Endothelial cell of umbilical vein (primary cell): ENCODE data around the gene NPM3. TPM values are rescaled to one million over a fixed set of nuclear protein-coding genes. Genes with fewer than 3 reads are reported as not detected.

Source experiments
- BruUV-seq: library from RNA; stranded (reverse); fragments of 400-500 nt; replicated peaks from 2 replicates; lab custom pipeline; 2021; lab: Mats Ljungman, UMichigan
- CTCF ChIA-PET: fragments of 300-600, 350-600 bp; sonication (Branson Sonifier 250); formaldehyde crosslinking; loops from one replicate; lab custom pipeline; 2021; ENCODE audit warnings: antibody characterized with exemption, inconsistent platforms; lab: Charles Lee
- POLR2A ChIA-PET: fragments of 300-600, 350-600 bp; sonication (Branson Sonifier 250); formaldehyde crosslinking; loops from one replicate; lab custom pipeline; 2021; ENCODE audit warnings: antibody characterized with exemption, inconsistent platforms; lab: Charles Lee
- DNase-seq: peaks from one replicate; pipeline ENCODE4 v3.0.0-alpha.2; 2011; ENCODE audit warnings: low read depth, low spot score
- FAIRE-seq: peaks from 2 replicates; lab custom pipeline; 2011; peaks lifted over from hg19 to GRCh38; lab: Jason Lieb, UNC
- H2AFZ ChIP-seq: 2 replicates; pipeline ENCODE4 v1.6.0; 2012; ENCODE audit warnings: low read depth, low read length, control low read depth, inconsistent platforms
- H3K27ac ChIP-seq: 2 replicates; pipeline ENCODE4 v1.5.1; 2011; ENCODE audit warnings: low read depth, mild to moderate bottlenecking, control low read depth, low read length, moderate library complexity; ENCODE audit not compliant: insufficient read depth
- H3K27me3 ChIP-seq, 2 experiments: 2 replicates each; pipeline versions ENCODE4 v1.6.0 to v1.6.1; 2011; ENCODE audit warnings: low read length in 2 of 2, mixed read lengths in 1 of 2; ENCODE audit not compliant: control insufficient read depth in 2 of 2, insufficient read depth in 2 of 2
- H3K36me3 ChIP-seq, 2 experiments: 2 replicates in 1 of 2; 3 replicates in 1 of 2; pipeline ENCODE4 v1.5.1; 2011; ENCODE audit warnings: low read length in 2 of 2, mild to moderate bottlenecking in 1 of 2, moderate library complexity in 1 of 2; ENCODE audit not compliant: control insufficient read depth in 2 of 2, insufficient read depth in 2 of 2; ENCODE audit errors: extremely low read depth in 1 of 2
- H3K4me1 ChIP-seq: 3 replicates; pipeline ENCODE4 v1.5.1; 2011; ENCODE audit warnings: mild to moderate bottlenecking, low read length; ENCODE audit not compliant: control insufficient read depth, insufficient read depth; ENCODE audit errors: extremely low read depth
- H3K4me2 ChIP-seq: 2 replicates; pipeline ENCODE4 v1.6.1; 2011; ENCODE audit warnings: low read length, control low read depth, mixed read lengths; ENCODE audit not compliant: insufficient read depth
- H3K4me3 ChIP-seq, 3 experiments: fragments of 200-600 bp in 1 of 3; sonication (generic), shearing (Covaris generic) in 1 of 3; replicated peaks in 1 of 3; 2 replicates each; pipeline ENCODE4 v1.5.1; 2011 to 2016; ENCODE audit warnings: control low read depth in 3 of 3, low read length in 3 of 3, mild to moderate bottlenecking in 2 of 3, inconsistent platforms in 1 of 3, low read depth in 1 of 3, moderate library complexity in 1 of 3; ENCODE audit not compliant: insufficient read depth in 1 of 3
- H3K79me2 ChIP-seq: 2 replicates; pipeline ENCODE4 v1.6.0; 2012; ENCODE audit warnings: low read length, inconsistent platforms; ENCODE audit not compliant: control insufficient read depth, insufficient read depth
- H3K9ac ChIP-seq: replicated peaks from 2 replicates; pipeline ENCODE3; 2011; ENCODE audit warnings: low read length, control low read depth; ENCODE audit not compliant: insufficient read depth; ENCODE audit errors: extremely low read depth
- H3K9me1 ChIP-seq: replicated peaks from 3 replicates; pipeline ENCODE4 v1.6.0; 2011; ENCODE audit warnings: mild to moderate bottlenecking, low read length; ENCODE audit not compliant: control insufficient read depth, insufficient read depth; ENCODE audit errors: extremely low read depth
- H3K9me3 ChIP-seq: replicated peaks from 2 replicates; pipeline ENCODE4 v1.5.1; 2012; ENCODE audit warnings: low read length, inconsistent platforms; ENCODE audit not compliant: control insufficient read depth, insufficient read depth
- H4K20me1 ChIP-seq: replicated peaks from 2 replicates; pipeline ENCODE3; 2011; ENCODE audit warnings: mild to moderate bottlenecking, low read length; ENCODE audit not compliant: control insufficient read depth, insufficient read depth; ENCODE audit errors: extremely low read depth
- GATA2 ChIP-seq: IDR thresholded peaks from 2 replicates; pipeline ENCODE4 v1.7.0; 2011; ENCODE audit warnings: low read depth, mild to moderate bottlenecking, moderate library complexity, mixed read lengths, low read length; ENCODE audit not compliant: insufficient read length, insufficient read depth
- JUN ChIP-seq: IDR thresholded peaks from 2 replicates; pipeline ENCODE4 v1.6.1; 2011; ENCODE audit warnings: borderline replicate concordance, low read depth; ENCODE audit not compliant: insufficient read length, insufficient read depth
- MAX ChIP-seq: IDR thresholded peaks from 2 replicates; pipeline ENCODE4 v1.6.1; 2011; ENCODE audit not compliant: insufficient read depth, insufficient read length
- MYC ChIP-seq: IDR thresholded peaks from one replicate; pipeline ENCODE4 v1.6.1; 2011; ENCODE audit warnings: mild to moderate bottlenecking, low read depth, low read length
- POLR2A ChIP-seq: IDR thresholded peaks from 2 replicates; pipeline ENCODE4 v1.6.1; 2012; ENCODE audit warnings: low read depth, mild to moderate bottlenecking, control low read depth, low read length
- dilution Hi-C: fragments of 300-500 bp; cut with MboI; formaldehyde crosslinking; loops from one replicate; pipeline ENCODE4 v1.15.0; 2019; ENCODE audit warnings: low sequenced_read_pairs; ENCODE audit not compliant: extremely low pct_ligation_motif_present
- intact Hi-C: fragments of 100-400 bp; cut with micrococcal nuclease; formaldehyde crosslinking; loops from one replicate; pipeline ENCODE4 v1.10.0; 2022
- polyA plus RNA-seq, 4 experiments: library from polyadenylated mRNA; depleted of rRNA in 3 of 4; stranded (reverse) in 3 of 4; unstranded in 1 of 4; fragments of >200 nt; gene quantifications; 2 replicates each; pipeline versions ENCODE4 v1.2.1 to v1.2.3, GENCODE V29; 2011 to 2012; ENCODE audit warnings: missing spikeins in 1 of 4
- total RNA-seq: library from RNA; stranded (reverse); gene quantifications from 2 replicates; pipeline ENCODE4 v1.2.3, GENCODE V29; 2021

Gene NPM3
- total and polyA plus RNA-seq, 2 donors (not counting 3 experiments of a cell fraction or from before 2014, with no cell fraction given) = 55.4 to 71.3 TPM

DNA sequence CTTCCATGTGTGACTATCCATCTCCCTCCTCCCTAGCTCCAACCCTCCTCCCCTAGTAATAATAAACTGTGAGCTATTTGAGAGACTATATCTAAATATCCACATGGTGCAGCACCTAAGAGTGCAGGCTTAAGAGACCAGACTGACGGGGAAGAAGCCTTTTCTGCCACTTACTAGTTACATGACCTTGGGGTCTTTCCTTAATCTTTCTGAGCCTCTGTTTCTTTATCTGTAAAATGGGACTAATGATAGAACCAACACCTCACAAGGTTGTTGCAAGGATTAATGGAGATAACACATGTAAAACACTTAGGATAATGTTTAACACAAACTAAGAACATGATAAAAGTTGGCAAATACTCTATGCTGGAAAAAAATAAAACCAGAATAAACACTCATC is 51.1 kb downstream of the NPM3 start:
- POLR2A ChIA-PET = no interaction called here

More for the DNA sequence above, 51.1 kb downstream of the NPM3 start:
- TF ChIP-seq JUN (no peak), MYC (no peak), GATA2 (no peak), MAX (no peak), POLR2A (no peak)
- no peak for DNase-seq
- Histone ChIP-seq H3K9me1 (no peaks in the 10 kb centered on the region), H3K27ac (no peak overlapping the region), H3K27me3 (peaks cover 4 to 13% of the 10 kb centered on the region in 2 experiments), H3K36me3 (no peaks in the 10 kb centered on the region), H3K4me1 (no peaks in the 10 kb centered on the region), H4K20me1 (no peaks in the 10 kb centered on the region), H3K9me3 (no peaks in the 10 kb centered on the region), H3K4me2 (no peak overlapping the region), H3K9ac (no peak overlapping the region), H2AFZ (no peak overlapping the region), H3K4me3 (no peak overlapping the region), H3K79me2 (no peaks in the 10 kb centered on the region)
- no peak for FAIRE-seq
- CTCF ChIA-PET = no interaction called here
- BruUV-seq = no TSS peak
- dilution Hi-C loops (no loop called here), intact Hi-C loops (no loop called here)

Other genes with a start within 250 kb of the NPM3 start
- 27.4 and 34.3 TPM in 2 replicates for gene POLL, start 195.2 kb downstream of the NPM3 start, total RNA-seq
- 42.3 and 51.0 TPM in 2 replicates for gene POLL, start 195.2 kb downstream of the NPM3 start, polyA plus RNA-seq
- gene DPCD, start 195.1 kb downstream of the NPM3 start, total RNA-seq = 21.3 and 25.3 TPM in 2 replicates
- gene DPCD, start 195.1 kb downstream of the NPM3 start, polyA plus RNA-seq = 33.0 and 39.3 TPM in 2 replicates
- 20.8 and 22.4 TPM in 2 replicates for gene FBXW4, start 88.3 kb downstream of the NPM3 start, total RNA-seq
- 17.4 and 21.1 TPM in 2 replicates for gene FBXW4, start 88.3 kb downstream of the NPM3 start, polyA plus RNA-seq
- gene FGF8, start 7.3 kb downstream of the NPM3 start, total RNA-seq = 0.39 and 0.44 TPM in 2 replicates
- gene FGF8, start 7.3 kb downstream of the NPM3 start, polyA plus RNA-seq = not detected in 2 replicates
- 113 and 118 TPM in 2 replicates for gene OGA, start 35.0 kb upstream of the NPM3 start, total RNA-seq
- gene OGA, start 35.0 kb upstream of the NPM3 start, polyA plus RNA-seq = 21.6 and 30.8 TPM in 2 replicates
- gene KCNIP2, start 60.4 kb upstream of the NPM3 start, total RNA-seq = 2.2 and 3.0 TPM in 2 replicates
- gene KCNIP2, start 60.4 kb upstream of the NPM3 start, polyA plus RNA-seq = 0.36 and 0.65 TPM in 2 replicates